ENCODE results near the gene PRKAR2A. TPM values are rescaled to one million over a fixed set of nuclear protein-coding genes. Genes with fewer than 3 reads are reported as not detected.
"Not testable (repeated sequence)": the region's sequence is repeated elsewhere in the genome, so short reads cannot be mapped to it uniquely, and the experiment has no call there.

The PRKAR2A gene
- total and polyA plus RNA-seq, 2 experiments from 2014 or later = 15.7 to 172 TPM

DNA sequence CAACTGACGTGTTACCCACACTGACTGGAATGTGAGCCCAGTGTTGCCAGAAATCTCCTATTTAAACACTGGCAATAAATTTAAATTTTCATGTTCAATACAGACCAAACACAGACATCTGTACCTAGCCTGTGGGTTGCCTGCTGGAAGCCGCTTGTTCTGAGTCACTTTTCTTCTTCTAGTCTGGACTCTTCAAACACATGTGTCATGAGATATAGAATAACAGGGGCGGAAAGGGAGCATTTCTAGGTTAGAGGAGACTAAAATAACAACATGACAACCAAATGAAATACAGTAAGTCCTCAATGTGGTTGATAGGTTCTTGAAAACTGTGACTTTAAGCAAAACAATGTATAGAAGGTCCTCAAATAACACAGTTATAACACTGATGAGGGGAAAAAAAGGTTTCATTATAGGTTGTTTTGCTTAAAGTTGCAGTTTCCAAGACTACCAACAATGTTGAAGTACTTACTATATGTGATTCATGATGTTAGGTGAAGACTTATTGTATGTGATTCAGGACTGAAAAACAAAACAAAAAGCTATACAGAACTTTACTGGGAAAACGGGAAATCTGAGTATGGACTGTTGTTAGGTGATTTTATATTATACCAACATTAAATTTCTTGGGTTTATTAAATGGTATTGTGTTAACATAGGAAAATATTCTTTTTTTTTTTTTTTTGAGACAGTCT, 63.1 kb downstream of the PRKAR2A start:
- Histone ChIP-seq H3K27ac (no peak overlapping the region), H3K9me3 (ENCODE audit: low read depth) (no peaks in the 10 kb centered on the region), H3K4me1 (ENCODE audit: low read depth) (no peaks in the 10 kb centered on the region), H3K36me3 (no peaks in the 10 kb centered on the region), H3K4me3 (no peak overlapping the region), H3K27me3 (no peaks in the 10 kb centered on the region)
- TF ChIP-seq CTCF (IDR thresholded peaks at IDR 0.05; ENCODE audit: low read depth, low read length) = no peak
- peak in 1 of 2 donors; percentile 5 for DNase-seq (ENCODE audit: low read depth in 1 of 2, low spot score in 1 of 2)

GRCh38 chr3:48783304-48783703, 64.4 kb downstream of the PRKAR2A start:
- H3K27ac ChIP-seq = no peak overlapping the region
- H3K9me3 ChIP-seq (ENCODE audit: low read depth) = no peaks in the 10 kb centered on the region
- TF ChIP-seq CTCF (IDR thresholded peaks at IDR 0.05; ENCODE audit: low read depth, low read length) = no peak
- no peaks in the 10 kb centered on the region for H3K4me1 ChIP-seq (ENCODE audit: low read depth)
- no peaks in the 10 kb centered on the region for H3K36me3 ChIP-seq
- H3K4me3 ChIP-seq = no peak overlapping the region
- DNase-seq (ENCODE audit: low read depth in 1 of 2, low spot score in 1 of 2) = no peak
- H3K27me3 ChIP-seq = no peaks in the 10 kb centered on the region

DNA sequence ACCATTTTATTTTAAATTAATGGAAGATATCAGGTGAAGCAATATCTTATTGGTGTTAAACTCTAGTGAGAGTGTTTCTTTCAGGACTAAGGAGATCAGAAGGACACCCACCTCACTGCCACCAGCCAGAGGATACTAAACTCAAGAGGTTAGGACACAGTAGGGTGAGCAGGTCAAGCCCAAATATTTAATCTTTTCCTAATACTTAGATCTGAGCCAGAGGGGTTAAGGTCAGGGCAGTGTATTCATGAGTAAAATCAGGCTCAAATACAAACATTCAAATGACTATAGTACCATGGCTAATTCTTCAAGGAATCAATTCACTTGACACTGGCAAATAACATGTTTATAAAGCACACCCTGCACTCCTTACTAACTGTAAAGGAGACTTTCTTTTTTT, 65.6 kb downstream of the PRKAR2A start:
- Histone ChIP-seq H3K9me3 (ENCODE audit: low read depth) (no peaks in the 10 kb centered on the region), H3K27me3 (no peaks in the 10 kb centered on the region), H3K4me1 (ENCODE audit: low read depth) (peaks cover 2% of the 10 kb centered on the region), H3K27ac (no peak overlapping the region), H3K36me3 (no peaks in the 10 kb centered on the region), H3K4me3 (no peak overlapping the region)
- no peak for DNase-seq (ENCODE audit: low read depth in 1 of 2, low spot score in 1 of 2)
- no peak for TF ChIP-seq CTCF (IDR thresholded peaks at IDR 0.05; ENCODE audit: low read depth, low read length)

- not testable (repeated sequence) for DNase-seq (ENCODE audit: low read depth in 1 of 2, low spot score in 1 of 2); H3K4me3 ChIP-seq; H3K27ac ChIP-seq; H3K4me1 ChIP-seq (ENCODE audit: low read depth); H3K36me3 ChIP-seq; H3K27me3 ChIP-seq; H3K9me3 ChIP-seq (ENCODE audit: low read depth)
Measured at GRCh38 chr3:48778565-48778964, 69.1 kb downstream of the PRKAR2A start.

DNA sequence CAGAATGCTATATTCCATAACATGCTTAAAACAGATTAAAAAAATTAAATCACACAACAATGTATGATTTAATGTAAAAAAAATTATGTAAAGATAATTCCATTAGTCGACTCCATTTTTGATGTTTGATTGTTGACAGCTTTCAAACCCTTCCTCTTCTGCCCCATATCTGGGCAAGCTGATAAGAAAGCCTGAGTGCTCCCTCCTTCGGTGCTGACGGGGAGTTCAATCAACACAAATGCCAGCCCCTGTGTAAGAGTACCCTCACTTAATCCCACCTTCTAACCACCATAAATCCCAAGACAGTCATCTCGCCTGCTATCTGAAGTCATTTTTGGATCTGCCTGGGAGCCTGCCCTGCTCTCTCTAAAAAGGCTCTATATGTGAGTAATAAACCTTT, 70.8 kb downstream of the PRKAR2A start:
- no peak overlapping the region for H3K4me3 ChIP-seq
- no peak overlapping the region for H3K27ac ChIP-seq
- peaks cover 2% of the 10 kb centered on the region for H3K4me1 ChIP-seq (ENCODE audit: low read depth)
- H3K36me3 ChIP-seq = peaks cover 4% of the 10 kb centered on the region
- H3K27me3 ChIP-seq = no peaks in the 10 kb centered on the region
- peak in 1 of 2 donors; percentile 8 for DNase-seq (ENCODE audit: low read depth in 1 of 2, low spot score in 1 of 2)
- H3K9me3 ChIP-seq (ENCODE audit: low read depth) = no peaks in the 10 kb centered on the region
- TF ChIP-seq CTCF (IDR thresholded peaks at IDR 0.05; ENCODE audit: low read depth, low read length) = no peak

- H3K9me3 ChIP-seq (ENCODE audit: low read depth) = no peaks in the 10 kb centered on the region
- H3K27ac ChIP-seq = no peak overlapping the region
- H3K36me3 ChIP-seq = peaks cover 8% of the 10 kb centered on the region
- H3K27me3 ChIP-seq = no peaks in the 10 kb centered on the region
- no peaks in the 10 kb centered on the region for H3K4me1 ChIP-seq (ENCODE audit: low read depth)
- DNase-seq (ENCODE audit: low read depth in 1 of 2, low spot score in 1 of 2) = no peak
- no peak overlapping the region for H3K4me3 ChIP-seq
- no peak for TF ChIP-seq CTCF (IDR thresholded peaks at IDR 0.05; ENCODE audit: low read depth, low read length)
Measured at GRCh38 chr3:48770192-48770502, 77.5 kb downstream of the PRKAR2A start.
